Measurements from ENCODE around the gene MACROD2. TPM values are rescaled to one million over a fixed set of nuclear protein-coding genes. Genes with fewer than 3 reads are reported as not detected.
"Not testable (repeated sequence)": the region's sequence is repeated elsewhere in the genome, so short reads cannot be mapped to it uniquely, and the experiment has no call there.

MACROD2 gene
- total RNA-seq, 1 donor from 2014 or later: 0.46 TPM

DNA sequence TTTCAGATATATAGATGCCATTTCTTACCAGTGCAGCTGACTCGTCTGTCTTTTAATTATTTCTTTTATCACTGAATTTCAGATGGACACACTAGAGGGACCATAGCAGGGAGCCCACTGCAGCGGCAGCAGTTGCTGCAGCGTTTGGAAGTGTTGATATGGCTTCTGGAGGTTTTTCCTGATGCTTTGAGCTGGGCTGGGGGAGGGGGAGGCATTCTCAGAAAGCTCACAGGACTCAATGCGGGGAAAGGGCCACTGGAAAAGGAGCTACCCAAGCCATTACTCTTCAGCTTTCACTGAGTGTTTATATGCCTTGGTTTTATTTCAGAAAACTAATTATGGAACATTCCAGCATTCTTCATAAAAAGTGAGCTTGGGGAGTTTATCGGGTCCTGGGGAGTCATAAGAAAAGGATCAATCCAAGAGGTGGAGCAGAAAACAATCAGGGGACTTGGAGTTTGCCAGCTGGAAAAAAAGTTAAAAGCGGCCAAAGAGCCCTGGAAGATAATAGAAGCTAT lies 1082.5 kb downstream of the MACROD2 start:
- no peak for DNase-seq (ENCODE audit: low read depth, low spot score)

DNA sequence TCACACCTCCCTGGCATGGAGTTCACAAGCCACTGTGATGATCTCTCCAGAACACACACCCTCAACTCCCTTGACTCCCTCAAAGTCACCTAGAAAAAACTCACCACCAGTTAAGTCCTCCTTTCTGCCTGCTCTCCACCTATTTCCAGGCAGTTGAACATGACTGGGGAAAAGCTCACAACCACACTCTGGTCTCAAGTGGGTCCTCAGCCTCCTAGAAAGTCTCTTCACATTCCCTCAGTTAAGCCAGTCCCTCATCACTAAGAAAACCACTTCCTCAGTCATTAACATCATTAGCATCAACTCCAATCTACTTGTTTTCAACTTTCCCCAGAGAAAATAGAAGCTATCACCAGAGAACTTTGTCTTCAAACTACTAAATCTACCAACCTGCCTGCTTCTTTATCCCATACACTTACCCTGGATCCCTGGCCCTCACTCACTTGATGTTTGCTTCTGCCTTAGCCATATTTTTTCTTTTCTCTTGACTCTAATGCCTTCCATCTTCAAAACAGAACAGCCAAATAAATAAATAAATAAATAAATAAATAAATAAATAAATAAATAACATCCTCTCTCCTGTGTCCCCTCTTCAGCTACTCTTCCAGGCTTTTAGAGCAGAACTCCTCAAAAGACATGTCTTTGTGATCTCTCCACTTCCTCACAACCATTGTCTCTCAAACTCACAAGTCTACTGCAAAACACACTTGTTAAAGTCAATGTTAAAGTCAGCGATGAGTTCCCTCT lies 1084.5 kb downstream of the MACROD2 start:
- no peak for DNase-seq (ENCODE audit: low read depth, low spot score)

DNA sequence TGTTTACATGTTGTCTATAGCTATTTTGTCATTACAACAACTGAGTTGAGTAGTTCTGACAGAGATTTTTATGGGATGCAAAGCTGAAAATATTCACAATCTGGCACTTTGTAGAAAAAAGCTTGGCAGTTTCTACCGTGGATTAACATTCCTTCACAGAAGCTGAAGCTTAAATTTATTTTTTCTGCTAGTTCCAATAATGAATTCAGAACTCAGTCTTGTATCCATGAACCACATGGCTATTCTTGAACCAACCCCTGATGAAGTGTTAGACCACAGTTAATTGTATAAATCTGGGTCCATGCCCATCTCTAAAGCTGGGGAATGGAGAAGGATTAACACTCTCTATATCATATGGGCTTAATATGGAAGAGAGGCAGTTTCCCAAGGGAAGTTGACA lies 1085.9 kb downstream of the MACROD2 start:
- DNase-seq (ENCODE audit: low read depth, low spot score): no peak

DNA sequence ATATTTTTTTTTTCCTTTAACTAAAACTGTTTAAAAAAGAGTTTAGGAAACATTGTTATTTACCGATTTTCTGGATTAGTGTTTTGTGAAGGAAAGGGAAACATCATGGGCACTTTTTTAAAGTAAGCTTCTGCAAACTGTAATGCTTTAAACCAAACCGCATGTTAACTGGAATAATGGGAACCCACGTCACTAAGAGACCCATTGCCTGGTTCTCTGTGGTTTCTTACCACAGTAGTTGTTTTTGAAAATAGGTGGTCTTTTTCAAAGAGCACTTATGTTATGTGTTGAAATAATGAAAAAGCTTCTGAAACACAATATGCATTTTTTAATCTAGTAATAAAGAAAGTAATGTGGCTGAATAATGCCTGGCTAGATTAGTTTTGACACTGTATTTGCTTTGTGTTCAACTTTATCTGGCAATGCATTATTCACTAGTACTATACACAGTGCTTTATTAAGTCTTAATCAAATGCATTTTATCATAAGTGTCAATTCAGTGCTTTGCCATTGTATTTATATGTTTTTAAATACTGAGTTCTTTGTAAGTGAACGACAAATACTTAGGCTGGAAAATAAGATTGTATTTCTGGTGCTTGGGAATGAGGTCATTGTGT lies 1096.2 kb downstream of the MACROD2 start:
- no peak for DNase-seq (ENCODE audit: low read depth, low spot score)

DNA sequence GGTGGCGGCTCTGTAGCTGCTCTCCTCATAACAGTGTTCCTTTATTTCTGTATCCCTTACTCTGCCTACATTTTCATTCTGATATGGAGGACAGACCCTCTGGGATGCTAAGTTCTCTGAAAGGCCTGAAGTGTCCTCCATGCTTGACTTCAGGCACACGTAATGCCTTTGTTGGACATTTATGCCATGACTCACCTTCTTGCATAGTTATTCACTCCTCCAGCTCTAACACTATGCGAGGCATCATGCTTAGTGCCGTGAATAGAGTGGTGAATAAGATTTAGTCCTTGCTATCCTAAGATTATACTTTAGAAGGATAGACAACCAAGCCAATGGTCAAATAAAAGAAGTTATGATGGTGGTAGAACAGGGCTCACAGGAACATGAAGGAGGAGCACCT lies 1103.0 kb downstream of the MACROD2 start:
- DNase-seq (ENCODE audit: low read depth, low spot score): no peak

DNA sequence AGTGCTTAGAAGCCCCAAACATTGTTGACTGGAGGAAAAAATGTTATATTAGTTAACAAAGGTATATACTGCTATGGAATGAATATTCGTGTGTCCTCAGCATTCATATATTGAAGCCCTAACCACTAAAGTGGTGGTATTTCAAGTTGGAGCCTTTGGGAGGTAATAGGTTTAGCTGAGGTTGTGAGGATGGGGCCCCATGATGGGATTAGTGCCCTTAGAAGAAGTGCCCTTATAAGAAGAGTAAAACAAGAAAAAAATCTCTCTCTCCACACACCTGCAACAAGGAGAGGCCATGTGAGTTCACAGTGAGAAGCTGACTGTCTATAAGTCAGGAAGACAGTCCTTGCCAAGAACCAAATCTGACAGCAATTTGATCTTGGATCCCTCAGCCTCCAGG lies 1103.8 kb downstream of the MACROD2 start:
- no peak for DNase-seq (ENCODE audit: low read depth, low spot score)

DNA sequence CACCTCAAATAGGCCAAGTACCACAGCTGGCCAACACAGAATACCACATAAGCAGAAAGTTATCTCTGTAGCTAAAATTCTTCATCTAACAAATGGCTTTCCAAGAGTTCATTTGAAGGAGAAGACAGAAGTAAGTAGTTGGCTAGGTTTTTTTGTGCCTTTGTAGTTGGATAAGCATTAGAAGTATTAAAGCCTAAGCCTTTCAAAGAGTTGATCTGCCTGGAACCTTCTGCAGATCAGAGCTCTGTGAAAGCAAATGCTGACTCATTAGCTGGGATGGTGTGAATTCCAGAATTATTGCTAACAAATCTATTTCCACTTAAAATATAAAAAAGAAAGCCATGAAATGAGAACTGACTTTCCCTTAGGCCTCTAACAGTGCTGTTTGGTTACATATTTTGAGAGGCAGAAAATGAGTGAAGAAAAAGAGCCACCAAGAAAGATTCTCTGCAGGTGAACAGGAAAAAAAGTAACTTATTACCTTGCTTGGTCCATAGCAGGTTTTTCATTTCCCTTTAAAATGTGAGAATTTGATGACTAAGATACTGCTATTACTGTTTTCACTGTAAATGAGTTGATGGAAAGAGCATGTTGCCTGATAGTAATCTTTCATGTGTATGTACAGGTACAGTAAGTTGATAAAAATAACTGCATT lies 1105.3 kb downstream of the MACROD2 start:
- no peak for DNase-seq (ENCODE audit: low read depth, low spot score)

DNA sequence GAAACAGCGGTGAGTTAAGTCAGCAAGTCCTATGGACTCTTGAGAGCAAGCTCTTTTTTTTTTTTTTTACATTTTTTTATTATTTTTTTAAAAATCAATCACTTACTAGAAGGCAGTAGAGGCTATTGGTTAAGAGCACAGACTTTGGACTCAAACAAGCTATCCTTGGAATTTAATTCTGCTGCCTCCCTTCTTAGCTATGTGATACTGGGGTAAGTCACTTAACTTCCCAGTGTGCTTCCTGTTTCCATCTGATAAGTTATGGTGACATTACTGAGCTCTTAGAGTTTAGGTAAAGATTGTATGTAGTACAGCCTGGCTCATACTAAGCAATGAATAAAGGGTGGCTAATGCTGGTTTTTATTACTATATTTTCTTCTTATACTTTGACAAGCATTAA lies 1112.6 kb downstream of the MACROD2 start:
- DNase-seq (ENCODE audit: low read depth, low spot score): no peak

DNA sequence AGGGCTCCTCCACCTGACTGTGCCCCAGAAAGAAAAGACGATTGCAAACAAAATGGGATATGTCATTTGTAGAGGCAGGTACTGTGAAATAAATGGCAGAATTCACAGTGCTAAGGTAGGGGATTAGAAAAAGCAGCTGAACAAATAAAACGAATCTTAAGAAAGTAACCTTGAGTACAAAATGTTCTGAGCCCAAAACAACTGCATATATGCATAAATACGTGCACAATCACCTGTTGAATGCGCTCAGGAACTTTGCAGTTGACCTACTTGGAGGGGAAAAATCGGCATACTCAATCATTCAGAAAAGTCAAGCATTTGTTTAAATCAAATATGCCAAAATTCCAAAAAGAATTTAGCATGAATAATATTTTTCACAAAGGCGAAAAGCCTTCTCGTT lies 1114.2 kb downstream of the MACROD2 start:
- DNase-seq (ENCODE audit: low read depth, low spot score): no peak

DNA sequence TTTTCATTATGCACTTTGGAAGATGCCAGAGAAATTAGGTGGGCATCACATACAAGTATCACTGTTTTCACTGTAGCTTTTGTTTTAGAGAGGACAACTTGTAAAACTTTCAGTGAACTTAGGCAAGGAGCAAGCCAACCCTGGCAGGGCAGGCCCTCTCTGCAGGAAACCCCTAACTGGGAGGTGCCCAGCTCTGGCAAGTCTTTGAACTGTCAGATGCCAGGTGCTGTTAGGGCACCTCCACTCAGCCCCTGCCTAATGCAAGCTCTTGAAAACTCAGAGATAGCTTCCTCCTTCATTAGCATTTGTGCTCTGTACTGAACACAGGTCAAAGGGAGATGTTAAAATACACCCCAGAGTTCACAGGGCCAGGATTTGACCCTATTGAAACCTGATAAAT lies 1116.3 kb downstream of the MACROD2 start:
- no peak for DNase-seq (ENCODE audit: low read depth, low spot score)

DNA sequence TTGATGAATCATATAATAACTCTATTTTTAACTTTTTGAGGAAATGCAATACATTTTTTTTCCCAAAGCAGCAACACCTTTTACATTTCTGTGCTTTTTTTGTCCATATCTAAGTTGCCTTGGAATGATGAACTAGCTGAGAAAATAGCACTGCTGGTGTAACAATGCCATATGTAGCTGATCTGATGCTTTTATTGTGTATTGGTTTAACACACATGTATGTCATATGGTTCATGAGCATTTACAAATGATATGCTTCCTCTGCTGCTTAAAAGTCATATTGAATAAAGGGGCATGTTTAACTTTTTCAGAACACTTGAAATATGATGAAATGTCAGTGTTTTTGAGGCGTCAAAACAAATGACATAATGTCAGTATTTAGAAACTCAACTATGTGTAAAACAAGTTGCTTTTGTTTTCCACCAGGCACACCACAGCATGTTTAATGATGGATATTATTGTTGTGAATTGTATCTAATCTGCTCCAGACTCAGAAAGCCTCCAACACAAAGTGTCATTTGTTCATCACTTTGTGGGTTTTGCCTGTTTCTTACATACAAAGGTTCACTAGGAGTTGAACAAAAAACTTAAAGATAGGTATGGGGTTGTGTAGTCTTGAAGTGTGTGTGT lies 1117.9 kb downstream of the MACROD2 start:
- no peak for DNase-seq (ENCODE audit: low read depth, low spot score)

DNA sequence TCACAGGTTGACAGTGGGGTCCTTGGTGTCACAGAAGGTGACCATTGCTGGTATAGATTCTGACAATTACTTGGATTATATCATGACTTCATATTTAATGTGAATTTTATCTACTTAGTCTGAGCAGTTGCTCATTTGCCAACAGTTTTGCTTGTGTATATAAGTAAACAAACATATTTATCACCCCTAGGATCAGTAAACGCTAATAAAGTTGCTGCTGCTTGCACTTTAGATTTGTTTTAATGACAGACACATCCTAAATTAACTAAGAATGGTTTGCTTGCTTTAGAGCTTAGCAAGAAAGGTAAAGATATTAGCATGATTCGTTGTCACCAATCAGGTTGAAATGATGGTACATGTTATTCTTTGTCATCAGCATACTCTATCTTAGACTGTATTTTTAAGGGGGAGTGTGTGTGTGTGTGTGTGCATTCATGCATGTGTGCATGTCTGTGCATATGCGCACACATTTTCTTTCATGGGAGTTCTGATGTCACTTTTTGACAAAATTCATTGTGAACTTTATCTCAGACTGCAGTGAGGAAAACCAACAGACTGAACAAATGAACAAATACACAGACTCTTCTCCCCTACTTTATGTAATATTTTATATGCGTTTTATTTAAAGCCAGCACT lies 1124.7 kb downstream of the MACROD2 start:
- no peak for DNase-seq (ENCODE audit: low read depth, low spot score)

DNA sequence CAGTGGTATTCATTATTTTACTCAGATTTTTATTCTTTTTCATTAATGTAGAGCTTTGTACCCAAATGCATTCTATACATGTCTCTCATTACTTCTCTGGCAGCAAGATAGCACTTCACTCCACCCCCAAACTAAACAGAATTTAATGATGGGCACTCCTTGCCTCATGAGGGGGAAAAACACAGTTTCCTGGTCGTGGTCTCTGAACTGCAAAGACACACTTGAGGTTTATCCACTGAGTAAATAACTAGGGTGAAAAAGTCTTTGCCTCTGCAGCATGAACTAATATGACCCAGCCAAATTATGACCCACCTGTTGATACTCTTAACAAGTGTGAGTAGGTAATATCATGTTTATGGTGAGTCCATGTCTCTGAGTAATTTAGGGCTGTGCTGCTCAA lies 1127.3 kb downstream of the MACROD2 start:
- no peak for DNase-seq (ENCODE audit: low read depth, low spot score)

DNA sequence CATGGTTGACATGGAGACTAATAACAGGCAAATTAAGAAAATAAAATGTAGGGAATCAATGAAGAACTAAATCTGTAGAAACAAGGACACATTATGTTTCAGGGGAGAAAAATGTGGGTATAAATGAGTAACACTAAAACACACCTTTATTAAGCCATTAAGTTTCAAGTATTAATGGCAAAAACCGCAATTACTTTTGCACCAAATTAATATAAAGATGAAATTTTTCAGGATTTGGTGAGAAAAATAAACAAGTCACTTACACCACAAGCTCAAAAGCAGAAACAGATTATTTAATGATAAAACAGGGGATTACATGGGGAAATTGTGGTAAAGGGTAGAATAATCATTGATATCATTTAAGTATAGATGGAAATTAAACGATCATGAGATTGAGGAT lies 1135.9 kb downstream of the MACROD2 start:
- DNase-seq (ENCODE audit: low read depth, low spot score): no peak

DNA sequence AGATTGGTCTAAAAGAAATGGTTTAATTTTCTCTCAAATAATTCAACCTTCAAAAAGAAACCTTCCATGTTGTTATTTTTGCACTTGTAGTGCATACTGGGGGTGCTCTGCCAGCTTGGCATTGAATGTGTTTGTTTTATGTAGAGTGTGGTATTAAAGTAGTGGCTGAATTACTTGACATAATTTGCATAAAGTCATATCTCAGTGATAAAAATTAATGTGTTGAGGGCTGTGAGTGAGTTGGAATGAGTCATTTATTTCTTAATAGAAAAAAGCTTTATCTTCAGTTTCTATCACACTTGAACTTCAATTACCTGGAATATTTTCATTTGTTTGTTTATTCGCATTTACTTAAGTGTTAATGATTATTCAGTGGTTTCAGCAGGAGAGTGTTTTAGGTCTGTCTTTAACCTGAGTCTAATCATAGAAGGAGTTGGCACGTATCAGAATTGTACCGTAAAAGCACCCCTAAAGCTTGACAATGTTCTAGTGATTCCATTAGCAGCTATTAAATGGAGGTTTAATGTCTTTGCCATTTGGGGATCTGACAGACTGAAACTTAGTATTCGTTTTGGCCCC lies 1143.3 kb downstream of the MACROD2 start:
- no peak for DNase-seq (ENCODE audit: low read depth, low spot score)

DNA sequence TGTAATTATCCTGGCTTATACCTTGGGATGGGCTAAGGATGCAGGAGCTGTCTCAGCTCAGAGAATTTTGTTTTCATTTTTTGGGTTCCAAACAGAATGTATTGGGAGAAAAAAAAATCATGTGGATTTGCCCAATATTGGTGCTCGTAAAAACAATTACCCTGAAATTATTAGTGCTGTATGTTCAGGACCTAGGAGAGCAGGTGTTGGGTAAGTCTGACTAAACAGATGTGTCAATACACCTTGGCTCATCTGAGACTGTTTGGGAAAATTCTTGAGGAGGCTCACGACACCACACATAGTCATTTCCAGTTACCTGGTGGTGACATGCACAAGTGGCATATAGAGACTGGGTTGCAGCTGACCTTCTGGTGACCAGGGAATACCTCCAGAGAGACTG lies 1144.2 kb downstream of the MACROD2 start:
- no peak for DNase-seq (ENCODE audit: low read depth, low spot score)

DNA sequence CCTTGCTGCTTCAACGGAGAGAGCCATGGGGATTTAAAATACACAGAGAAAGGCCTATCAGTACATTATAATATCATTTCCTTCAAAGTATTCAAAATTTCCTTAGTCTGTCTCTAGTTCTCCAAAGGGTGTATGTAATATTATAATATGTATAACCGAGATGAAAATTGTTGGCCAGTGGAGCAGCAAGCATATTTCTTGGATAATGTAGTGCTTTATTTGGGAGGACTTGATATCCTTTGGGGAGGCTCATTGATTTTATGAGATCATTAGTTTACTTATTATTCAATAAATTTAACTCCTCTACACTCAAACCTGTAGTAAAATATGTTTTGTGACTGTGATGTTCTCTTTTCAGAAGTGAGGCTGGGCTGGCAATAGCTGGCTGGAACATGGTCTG lies 1145.0 kb downstream of the MACROD2 start:
- no peak for DNase-seq (ENCODE audit: low read depth, low spot score)

DNA sequence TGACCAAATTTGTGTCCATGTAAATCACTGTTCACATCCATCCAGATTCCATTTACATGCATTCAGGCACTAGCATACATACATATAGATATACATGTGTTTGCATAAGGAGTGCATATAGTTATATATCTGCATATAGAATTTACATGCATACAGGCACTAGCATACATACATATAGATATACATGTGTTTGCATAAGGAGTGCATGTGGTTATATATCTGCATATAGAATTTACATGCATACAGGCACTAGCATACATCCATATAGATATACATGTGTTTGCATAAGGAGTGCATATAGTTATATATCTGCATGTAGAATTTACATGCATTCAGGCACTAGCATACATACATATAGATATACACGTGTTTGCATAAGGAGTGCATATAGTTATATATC lies 1145.6 kb downstream of the MACROD2 start:
- DNase-seq (ENCODE audit: low read depth, low spot score): not testable (repeated sequence)

DNA sequence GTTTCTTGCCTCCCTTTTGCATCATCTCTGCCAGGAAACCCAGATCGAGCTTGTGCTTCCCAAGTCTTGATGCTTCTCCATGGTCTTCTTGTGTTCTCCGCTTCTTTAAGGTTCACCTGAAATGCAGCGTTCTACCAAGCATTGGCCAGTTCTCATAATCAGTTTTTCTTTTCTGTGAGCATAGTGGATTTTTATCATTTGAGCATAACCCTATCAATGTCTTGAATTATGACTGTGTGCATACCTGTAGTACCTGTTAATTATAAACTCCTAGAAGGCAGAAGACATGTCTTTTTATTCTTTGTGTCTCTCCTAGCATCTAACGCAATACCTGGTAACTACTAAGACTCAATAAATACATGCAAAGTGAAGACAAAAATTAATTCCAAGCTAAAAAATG lies 1146.5 kb downstream of the MACROD2 start:
- no peak for DNase-seq (ENCODE audit: low read depth, low spot score)

DNA sequence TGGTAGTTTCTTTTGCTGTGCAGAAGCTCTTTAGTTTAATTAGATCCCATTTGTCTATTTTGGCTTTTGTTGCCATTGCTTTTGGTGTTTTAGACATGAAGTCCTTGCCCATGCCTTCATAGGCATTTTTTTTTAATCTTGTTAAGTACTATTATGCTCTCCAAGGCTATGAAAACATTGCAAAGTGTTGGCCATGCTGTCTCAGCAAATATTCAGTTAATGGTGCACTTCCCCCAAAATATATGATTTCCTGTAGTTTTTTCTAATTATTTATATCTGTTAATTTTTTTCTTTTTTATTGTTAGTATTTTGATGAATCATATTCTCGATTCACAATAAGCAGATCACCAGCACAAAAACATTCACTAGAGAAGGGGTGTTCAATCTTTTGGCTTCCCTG lies 1148.2 kb downstream of the MACROD2 start:
- no peak for DNase-seq (ENCODE audit: low read depth, low spot score)

DNA sequence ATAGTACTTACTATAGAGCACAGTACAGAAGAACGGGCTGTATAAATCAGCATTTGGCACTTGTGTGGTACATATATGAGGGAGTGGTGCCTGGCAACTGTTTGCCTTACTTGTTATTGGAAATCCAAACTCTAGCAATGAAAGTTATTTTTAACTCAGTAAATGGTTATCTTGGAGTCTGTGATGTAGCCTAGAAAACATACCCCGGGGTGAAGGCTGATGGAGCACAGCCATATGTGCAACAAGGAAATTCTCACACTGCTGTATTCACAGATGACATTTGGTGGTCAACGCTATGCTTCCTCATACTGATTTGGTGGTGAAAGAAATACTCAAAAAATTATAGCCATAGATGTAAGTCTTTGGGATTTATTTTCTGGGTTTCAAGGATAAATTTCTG lies 1149.6 kb downstream of the MACROD2 start:
- no peak for DNase-seq (ENCODE audit: low read depth, low spot score)
